Right renal pelvis (tissue), 4 donors: ENCODE measurements around the gene RBM27. TPM values are rescaled to one million over a fixed set of nuclear protein-coding genes. Genes with fewer than 3 reads are reported as not detected.
A peak's percentile ranks its signal among the peaks of the same experiment; 100 is the strongest.
"Not testable (repeated sequence)": the region's sequence is repeated elsewhere in the genome, so short reads cannot be mapped to it uniquely, and the experiment has no call there.

Experiments
- DNase-seq, 4 donors: peaks; one replicate each; pipeline ENCODE4 v3.0.0-alpha.2; 2013; ENCODE audit warnings: low read depth in 4 of 4, low spot score in 3 of 4, missing footprints in 1 of 4
- polyA plus RNA-seq, 4 donors: library from polyadenylated mRNA; unstranded; fragments of 120-200 nt; gene quantifications; one replicate each; pipeline ENCODE4 v1.2.1, GENCODE V29; 2013; ENCODE audit not compliant: insufficient read length in 4 of 4

RBM27 gene, protein sequence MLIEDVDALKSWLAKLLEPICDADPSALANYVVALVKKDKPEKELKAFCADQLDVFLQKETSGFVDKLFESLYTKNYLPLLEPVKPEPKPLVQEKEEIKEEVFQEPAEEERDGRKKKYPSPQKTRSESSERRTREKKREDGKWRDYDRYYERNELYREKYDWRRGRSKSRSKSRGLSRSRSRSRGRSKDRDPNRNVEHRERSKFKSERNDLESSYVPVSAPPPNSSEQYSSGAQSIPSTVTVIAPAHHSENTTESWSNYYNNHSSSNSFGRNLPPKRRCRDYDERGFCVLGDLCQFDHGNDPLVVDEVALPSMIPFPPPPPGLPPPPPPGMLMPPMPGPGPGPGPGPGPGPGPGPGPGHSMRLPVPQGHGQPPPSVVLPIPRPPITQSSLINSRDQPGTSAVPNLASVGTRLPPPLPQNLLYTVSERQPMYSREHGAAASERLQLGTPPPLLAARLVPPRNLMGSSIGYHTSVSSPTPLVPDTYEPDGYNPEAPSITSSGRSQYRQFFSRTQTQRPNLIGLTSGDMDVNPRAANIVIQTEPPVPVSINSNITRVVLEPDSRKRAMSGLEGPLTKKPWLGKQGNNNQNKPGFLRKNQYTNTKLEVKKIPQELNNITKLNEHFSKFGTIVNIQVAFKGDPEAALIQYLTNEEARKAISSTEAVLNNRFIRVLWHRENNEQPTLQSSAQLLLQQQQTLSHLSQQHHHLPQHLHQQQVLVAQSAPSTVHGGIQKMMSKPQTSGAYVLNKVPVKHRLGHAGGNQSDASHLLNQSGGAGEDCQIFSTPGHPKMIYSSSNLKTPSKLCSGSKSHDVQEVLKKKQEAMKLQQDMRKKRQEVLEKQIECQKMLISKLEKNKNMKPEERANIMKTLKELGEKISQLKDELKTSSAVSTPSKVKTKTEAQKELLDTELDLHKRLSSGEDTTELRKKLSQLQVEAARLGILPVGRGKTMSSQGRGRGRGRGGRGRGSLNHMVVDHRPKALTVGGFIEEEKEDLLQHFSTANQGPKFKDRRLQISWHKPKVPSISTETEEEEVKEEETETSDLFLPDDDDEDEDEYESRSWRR
- 10 to 100 TPM; 27.5 to 33.2 (median 32.9) TPM for polyA plus RNA-seq

- DNase-seq, result peak; percentile 94 to 97 (median 96)
These were observed at the start of gene RBM27 for GRCh38 chr5:146203011-146203871. RBM27 (plus strand) TSS chr5:146203605; CDS start chr5:146203766, 161 bp downstream.

- DNase-seq, result no peak
These were observed 45.1 kb upstream of the RBM27 start for GRCh38 chr5:146158255-146158654.

- no peak for DNase-seq
These were observed 39.0 kb upstream of the RBM27 start for GRCh38 chr5:146164382-146164781.

DNA sequence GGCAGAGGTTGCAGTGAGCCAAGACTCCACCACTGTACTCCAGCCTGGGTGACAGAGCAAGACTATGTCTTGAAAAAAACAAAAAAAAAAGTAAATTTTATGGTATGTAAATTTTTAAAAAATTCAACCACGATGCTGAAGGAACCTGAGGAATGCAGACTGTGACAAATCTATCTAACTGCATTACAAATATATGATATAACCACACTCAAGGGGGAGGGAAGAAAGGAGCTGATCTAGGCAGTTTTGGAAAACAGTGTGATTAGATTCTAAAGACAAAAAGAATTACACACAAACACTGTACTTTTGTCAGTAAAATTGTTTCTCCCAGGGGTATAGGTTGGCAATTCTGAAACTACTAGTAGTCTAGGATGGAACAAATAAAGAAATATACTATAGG lies 37.9 kb upstream of the RBM27 start:
- no peak for DNase-seq

- no peak for DNase-seq
These were observed 37.5 kb upstream of the RBM27 start for GRCh38 chr5:146165903-146166302.

GRCh38 chr5:146169076-146169475 lies 34.3 kb upstream of the RBM27 start:
- DNase-seq, result no peak

GRCh38 chr5:146173049-146173448 lies 30.4 kb upstream of the RBM27 start:
- not testable (repeated sequence) for DNase-seq

DNA sequence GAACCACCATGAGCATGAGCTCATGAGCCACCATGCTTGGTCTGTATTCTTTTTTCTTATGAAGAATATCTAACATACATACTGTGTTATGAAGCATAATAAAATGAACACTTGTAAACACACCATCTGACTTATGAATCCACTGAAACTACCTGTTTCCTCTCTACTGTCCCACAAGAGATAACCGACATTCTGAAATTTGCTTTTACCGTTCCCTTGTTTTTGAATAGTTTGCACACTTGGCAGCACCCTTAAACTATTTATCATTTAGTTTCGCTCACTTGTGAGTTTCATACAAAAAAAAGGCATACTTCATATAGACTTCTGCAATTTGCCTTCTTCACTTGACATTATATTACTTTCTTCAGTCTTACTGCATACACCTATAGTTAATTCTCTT lies 29.8 kb upstream of the RBM27 start:
- DNase-seq, result no peak

- no peak for DNase-seq
These were observed 26.6 kb upstream of the RBM27 start for GRCh38 chr5:146176805-146177204.

DNA sequence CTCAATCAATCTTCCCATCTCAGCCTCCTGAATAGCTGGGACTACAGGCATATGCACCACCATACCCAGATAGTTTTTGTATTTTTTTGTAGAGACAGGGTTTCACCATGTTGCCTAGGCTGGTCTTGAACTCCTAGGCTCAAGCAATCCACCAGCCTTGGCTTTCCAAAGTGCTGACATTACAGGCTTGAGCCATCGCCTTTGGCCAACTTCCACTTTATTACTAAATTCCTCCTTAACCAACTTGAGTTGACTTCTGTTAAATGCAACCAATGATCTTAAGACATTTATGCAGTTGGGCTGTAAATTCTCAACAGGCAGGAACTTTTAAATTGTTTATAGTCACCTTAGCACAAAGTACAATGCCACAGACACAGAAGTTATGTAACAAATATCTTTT lies 23.7 kb upstream of the RBM27 start:
- no peak for DNase-seq

- DNase-seq, result not testable (repeated sequence)
These were observed 20.0 kb upstream of the RBM27 start for GRCh38 chr5:146183403-146183802.

DNA sequence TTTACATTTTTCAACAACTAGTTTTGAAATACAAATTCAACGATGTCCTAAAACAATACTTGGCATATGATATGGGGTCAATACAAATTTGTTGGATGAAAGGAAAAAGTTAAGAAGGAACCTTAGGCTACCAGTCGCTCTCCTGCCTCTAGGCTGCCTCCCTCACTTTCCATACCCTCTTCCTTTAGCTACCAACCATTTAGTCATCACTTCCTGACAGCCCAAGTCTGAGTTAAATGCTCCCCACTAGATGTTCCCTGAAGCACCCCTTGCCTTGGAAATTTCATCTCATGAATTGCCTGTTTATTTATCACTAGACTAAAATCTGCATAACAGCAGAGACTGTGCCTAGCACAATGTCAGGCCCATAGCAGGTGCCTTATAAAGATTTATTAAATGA lies 18.2 kb upstream of the RBM27 start:
- no peak for DNase-seq

DNA sequence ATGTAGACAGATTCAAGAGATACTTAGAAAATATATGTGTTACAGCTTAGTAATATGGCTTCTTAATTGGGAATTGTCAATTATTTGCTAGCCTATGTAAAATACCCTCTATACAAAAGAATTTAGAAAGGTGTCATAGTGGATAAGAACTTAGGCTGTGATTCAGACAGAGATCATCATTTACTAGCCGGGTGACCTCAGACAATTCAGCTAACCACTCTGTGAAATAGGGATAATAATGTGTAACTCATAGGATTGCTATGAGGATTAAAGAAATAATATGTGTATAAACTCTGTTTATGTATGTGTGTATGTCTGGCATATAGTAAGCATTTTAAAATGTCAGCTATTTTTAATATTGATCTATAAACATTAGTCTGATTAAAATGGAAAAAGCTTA lies 15.0 kb upstream of the RBM27 start:
- DNase-seq, result no peak

DNA sequence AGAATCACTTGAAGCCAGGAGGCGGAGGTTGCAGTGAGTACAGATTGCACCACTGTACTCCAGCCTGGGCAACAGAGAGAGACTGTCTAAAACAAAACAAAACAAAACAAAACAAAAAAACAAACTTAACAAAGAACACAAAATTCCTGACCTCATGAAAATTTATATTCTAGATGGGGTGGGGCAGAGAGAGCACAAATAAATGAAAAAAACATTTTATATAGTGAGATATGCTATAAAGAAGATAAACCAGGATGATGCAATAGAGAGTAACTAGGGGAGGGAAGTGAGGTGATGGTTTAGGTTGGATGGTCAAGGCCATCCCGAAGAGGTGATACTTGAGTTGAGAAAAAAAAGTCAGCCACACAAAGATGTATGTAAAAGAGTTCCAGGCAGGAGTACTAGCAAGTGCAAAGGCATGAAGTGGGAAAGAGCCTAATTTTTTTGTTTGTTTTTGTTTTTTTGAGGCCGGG lies 10.8 kb upstream of the RBM27 start:
- DNase-seq, result no peak

DNA sequence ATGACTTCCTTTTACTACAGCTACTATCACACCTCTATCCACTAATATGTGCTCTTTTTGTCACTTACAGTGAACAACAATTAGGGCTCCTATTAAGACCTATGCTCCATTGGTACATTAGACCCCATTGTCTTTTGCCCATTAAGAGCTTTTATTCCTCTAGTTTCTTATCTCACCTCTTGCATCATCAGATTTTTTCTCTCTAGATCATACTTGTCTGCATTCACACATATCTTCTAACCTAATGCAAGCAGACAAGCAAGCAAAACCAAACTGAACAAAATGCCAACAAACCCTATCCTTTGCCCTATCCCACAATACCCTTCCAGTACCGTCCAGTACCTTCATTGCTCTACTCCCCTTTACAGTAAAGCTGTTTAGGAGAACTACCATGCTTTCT lies 10.1 kb upstream of the RBM27 start:
- DNase-seq, result no peak

DNA sequence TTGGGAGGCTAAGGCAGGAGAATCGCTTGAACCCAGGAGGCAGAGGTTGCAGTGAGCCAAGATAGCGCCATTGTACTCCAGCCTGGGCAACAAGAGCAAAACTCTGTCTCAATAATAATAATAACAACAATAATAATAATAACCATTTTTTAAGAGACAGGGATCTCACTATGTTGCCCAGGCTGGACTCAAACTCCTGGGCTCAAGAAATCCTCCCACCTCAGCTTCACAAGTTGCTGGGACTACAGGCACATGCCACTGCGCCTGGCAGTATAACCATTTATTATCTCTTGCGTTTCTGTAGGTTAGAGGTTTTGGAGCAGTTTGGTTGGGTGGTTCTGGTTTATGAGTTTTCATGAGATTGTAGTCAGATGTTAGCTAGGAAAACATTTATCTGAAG lies 8.4 kb upstream of the RBM27 start:
- DNase-seq, result not testable (repeated sequence)

- DNase-seq, result no peak
These were observed 6.9 kb upstream of the RBM27 start for GRCh38 chr5:146196459-146197048.

GRCh38 chr5:146199176-146199815 lies 4.1 kb upstream of the RBM27 start:
- no peak for DNase-seq

GRCh38 chr5:146201795-146202194 lies 1.6 kb upstream of the RBM27 start:
- DNase-seq, result not testable (repeated sequence)
